CD4-positive, alpha-beta T cell treated with Interferon alpha-2 for 1 hour (primary cell): Measurements from ENCODE around the gene EGLN1.

ENCODE experiments used
- DNase-seq, 2 donors: peaks; one replicate each; pipeline ENCODE4 v3.0.0-alpha.2; 2020 to 2022

Gene EGLN1

DNA sequence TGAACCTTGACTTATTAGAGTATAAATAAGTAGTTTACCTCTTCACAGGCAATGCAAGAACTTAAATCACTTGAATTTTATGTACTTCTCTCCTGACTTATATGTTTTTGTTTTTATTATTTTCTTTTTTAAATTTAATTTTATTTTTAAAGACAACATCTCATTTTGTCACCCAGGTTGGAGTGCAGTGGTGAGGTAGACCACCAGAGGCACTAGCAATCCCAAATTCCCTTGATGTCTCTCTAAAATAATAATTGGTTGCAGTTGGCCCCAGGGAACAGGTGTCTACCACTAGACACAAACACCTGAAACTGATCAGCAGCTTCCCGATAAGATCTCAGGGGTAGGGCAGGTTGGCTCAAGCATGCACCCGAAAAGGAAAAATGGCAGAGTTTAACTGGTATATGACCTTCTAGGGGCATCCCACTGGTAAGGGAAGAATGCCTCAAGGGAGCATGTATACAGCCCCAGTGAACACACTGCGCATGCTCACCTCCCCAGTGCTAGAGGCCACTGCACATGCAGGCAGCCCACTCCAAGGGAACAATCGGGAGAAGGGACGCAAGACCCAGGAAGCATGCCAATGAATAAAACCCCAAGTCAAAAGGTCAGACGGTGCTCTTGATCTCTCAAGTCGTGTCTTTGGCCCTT lies 99.1 kb downstream of the EGLN1 start:
- DNase-seq, result no peak

DNA sequence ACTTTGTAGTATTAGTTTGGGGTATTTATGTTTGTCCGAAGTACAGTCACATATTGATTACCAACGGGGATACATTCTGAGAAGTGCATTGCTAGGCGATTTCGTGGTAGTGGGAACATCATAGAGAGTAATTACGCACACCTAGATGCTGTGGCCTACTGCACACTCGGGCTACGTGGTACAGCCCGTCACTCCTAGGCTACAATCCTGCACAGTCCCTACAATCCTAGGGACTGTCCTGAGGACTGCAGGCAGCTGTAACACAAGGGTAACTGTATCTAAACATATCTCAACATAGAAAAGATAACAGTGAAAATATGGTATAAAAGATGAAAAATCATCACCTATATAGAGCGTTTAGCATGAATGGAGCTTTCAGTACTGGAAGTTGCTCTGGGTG lies 103.0 kb downstream of the EGLN1 start:
- DNase-seq, result no peak

DNA sequence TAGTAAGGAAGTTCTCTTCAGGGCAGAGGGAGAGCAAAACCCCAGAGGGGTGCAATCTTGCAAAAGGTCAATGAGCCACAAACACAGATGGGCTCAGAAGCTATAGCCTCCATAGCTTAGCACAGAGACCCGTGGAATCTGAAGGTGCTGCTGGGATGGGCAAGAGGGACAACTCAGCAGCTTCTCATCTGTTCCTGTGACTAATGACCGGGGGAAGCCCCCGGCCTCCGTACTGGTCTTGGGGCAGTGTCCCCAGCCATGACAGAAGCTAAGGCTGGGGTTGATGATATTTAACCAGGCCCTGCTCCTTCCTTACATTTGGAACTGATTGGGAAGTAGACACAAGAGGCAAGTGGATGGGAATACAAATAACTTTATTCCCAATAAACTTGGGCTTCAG lies 103.5 kb downstream of the EGLN1 start:
- no peak for DNase-seq

DNA sequence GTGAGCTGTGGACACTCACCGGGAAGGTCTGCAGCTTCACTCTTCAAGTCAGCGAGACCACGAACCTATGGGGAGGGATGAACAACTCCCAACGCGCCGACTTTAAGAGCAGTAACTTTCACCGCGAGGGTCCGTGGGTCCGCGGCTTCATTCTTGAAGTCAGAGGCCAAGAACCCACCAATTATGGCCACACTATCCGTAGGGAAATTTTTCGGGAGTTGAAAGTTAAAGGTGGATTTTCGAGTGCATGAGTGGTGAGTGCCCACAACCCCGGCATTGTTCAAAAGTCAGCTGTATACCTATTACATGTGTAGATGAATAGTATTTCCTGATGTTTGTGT lies 104.1 kb downstream of the EGLN1 start:
- no peak for DNase-seq

DNA sequence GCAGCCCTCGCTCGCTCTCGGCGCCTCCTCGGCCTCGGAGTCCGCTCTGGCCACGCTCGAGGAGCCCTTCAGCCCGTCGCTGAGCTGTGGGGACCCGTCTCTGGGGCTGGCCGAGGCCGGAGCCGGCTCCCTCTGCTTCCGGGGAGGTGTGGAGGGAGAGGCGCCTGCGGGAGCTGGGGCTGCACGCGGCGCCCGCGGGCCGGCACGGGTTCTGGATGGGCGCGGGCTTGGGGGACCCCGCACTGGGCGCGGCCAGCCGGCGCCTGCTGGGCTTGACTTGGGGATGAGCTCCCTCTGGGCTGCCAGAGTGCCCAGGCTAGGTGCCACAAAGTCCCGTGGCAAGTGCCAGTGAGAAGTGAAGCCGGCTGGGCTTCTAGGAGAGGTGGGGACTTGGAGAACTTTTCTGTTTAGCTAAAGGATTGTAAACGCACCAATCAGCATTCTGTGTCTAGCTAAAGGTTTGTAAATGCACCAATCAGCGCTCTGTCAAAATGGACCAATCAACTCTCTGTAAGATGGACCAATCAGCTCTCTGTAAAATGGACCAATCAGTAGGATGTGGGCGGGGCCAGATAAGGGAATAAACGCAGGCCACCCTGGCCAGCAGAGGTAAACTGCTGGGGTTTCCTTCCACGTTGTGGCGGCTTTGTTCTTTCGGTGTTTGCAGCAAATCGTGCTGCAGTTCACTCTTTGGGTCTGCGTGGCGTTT lies 104.6 kb downstream of the EGLN1 start:
- no peak for DNase-seq

DNA sequence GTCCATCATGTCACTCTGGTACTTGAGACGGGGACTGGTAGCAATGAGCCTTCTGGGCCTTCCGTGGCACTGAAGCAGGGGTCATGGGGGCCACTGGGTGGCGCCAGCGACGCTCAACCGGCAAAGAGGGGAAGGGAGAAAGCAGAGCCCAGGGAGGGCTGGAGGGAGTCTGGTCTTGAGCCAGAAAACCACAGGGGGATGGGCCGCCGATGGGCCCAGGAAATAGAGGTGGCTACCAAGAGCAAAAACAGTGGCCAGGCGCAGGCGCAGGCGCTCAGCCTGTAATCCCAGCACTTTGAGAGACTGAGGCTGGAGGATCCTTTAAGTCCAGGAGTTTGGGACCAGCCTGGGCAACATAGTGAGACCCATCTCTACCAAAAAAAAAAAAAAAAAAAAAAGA lies 106.2 kb downstream of the EGLN1 start:
- peak; percentile 27 to 48 for DNase-seq
